NCI-H2171 (cell line): Measurements from ENCODE around the gene STX8.

Source experiments
- DNase-seq: peaks from one replicate; lab custom pipeline; 2025; lab: John Stamatoyannopoulos, UW

The STX8 gene

GRCh38 chr17:9298135-9298534, 277.5 kb downstream of the STX8 start:
- DNase-seq = no peak

GRCh38 chr17:9294661-9295210, 280.9 kb downstream of the STX8 start:
- no peak for DNase-seq

DNA sequence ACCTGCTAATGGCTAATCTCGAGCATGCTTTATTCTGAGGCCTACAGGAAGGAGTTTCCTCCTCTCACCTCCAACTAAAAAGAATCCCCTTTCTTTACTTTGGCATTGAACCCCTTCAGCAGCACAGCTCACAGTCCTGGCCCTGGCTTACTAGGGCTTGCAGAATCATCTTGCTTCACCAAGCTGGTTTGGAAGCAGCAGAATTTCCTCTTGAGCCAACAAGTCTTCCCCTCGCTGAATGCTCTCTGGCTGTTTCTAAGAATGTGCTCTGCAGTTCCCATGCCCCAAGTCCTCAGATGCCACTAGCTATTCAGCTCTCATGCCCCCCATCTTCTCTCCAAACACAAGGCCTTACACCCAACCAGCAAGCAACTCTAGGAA, 283.1 kb downstream of the STX8 start:
- no peak for DNase-seq

DNA sequence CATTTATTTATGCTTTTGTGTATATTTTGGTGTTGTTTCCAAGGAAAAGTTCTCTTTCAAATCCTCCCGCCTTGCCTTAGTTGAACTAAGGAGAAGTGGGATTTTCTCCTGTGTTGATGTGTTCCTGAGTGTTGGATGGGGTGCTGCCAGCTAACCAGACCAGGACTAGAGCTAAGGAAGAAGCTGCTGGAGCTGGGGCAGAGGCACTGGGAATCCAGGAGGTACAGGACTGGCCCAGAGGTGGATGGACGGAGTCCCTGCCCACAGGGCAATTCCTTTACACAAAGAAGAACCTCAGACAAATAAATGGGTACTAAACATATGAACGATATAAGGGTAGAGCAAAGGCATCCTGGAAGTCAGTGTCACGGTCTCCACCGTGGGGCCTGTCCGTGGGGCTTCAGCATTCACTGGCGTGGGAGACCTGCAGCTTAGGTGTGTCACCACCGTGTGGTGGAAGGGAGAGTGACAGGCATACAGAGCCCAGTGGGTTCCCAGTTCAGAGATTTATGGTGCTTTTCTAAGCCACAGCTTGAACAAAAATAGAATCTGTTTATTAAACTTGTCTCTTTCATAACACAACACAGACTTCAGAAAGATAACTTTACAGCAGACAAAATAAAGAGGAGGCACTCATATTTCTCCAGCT, 283.6 kb downstream of the STX8 start:
- DNase-seq = no peak

GRCh38 chr17:9290226-9290613, 285.4 kb downstream of the STX8 start:
- no peak for DNase-seq

DNA sequence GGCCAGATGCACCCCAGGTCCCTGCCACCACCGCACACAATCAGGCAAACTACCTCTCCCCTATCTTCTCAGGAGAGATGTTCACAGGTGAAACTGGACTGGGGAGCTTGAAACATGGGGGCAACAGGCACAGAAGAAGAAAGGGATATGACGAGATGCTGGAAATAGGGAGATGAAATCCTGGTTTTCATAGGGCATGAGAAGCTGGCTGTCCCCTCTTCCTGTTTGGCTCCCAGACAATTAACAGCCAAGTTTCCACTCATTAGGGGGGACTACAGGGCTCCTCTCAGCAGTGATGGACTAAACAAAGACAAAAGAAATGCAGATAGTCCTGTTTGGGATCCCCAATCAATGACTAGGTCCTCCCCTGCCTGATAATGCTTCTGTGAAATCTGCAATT, 288.3 kb downstream of the STX8 start:
- no peak for DNase-seq

GRCh38 chr17:9286434-9286833, 289.2 kb downstream of the STX8 start:
- DNase-seq = no peak

DNA sequence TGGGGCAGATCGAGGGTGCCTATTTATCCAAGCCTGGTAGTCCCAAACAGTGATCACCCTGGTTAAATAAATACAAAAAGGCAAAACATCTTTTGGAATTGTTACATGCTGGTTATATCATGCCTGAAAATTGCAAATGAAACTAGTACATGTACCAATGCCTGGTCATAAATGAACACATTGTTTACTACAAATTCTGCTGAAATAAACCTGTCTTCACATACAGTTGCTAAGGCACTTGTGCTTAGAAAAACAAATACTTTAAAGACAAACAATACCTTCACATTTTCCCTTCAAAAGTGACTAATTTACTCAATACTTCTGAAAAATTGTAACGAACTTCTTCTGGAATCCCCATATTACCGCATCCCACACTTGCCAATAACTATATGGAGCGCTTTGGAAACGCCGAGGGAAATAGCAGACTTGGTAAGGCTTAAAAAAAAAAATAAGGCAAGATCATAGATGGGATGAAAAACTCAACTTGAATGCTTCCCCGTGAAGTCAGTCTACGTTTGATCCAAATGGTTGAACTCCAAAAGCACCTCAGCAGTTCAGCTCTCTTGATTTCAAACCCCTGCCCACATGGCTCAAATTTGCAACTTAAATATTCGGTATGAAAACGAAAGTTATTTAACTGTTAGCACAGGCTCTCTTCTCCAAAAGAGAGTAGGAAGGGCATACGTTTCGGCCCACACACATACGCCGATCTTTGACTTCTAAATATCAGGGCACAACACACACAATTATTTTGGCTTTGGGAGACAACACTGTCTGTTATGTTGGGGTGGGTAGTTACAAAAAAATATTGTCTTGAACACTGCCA, 289.8 kb downstream of the STX8 start:
- no peak for DNase-seq

DNA sequence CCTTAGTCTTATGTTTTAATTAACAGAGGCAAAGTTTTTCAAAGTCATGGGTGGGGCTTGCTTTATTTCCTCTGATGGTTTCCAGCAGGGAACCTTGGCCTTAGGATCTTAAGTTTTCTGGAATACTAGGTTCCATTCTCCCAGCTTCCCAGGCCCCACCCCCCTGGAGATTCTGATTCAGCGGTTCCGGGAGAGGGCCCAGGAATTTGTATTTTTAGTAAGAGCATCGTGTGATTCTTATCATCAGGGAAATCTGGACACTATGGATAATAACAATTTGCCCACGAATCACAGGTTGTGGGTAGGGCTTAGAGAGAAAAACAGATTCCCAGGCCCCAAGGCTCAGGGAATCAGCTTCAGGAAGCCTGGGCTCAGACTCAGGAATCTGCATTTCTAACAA, 290.7 kb downstream of the STX8 start:
- DNase-seq = no peak

GRCh38 chr17:9283909-9284308, 291.7 kb downstream of the STX8 start:
- no peak for DNase-seq

DNA sequence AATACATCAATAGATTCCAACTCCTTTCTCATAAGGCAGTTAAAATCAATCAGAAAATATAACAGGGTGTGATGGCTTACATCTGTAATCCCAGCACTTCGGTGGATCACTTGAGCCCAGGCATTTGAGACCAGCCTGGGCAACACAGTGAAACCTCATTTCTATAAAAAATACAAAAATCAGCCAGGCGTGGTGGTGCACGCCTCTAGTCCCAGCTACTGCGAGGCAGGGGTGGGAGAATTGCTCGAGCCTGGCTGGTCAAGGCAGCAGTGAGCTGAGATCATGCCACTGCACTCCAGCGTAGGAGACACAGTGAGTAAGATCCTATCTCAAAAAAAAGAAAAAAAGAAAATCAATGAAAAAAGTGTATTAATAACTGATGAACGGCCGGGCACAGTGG, 295.7 kb downstream of the STX8 start:
- DNase-seq = no peak

- no peak for DNase-seq
These were observed 300.6 kb downstream of the STX8 start for GRCh38 chr17:9274973-9275372.

- DNase-seq = no peak
These were observed 301.9 kb downstream of the STX8 start for GRCh38 chr17:9273428-9274391.

GRCh38 chr17:9272501-9273200, 303.0 kb downstream of the STX8 start:
- DNase-seq = no peak

DNA sequence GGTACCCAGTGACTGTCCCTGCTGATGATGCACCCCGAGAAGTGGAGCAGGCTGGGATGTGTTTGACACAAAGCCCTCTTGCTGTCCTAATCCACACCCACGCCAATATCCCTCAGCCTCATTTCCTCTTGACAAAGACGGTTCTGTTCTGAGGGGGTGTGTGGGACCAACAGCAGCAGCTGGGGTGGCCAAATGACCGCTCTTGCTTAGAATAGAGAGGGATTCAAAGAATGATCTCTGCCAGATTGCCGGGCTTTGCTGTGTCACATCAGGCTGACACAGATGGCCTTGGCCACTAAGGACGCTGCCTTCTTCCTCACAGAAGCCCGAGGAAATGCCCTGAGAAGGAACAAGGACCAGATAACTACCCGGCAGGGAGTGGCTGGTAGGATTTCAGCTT, 303.6 kb downstream of the STX8 start:
- DNase-seq = no peak

- no peak for DNase-seq
These were observed 304.7 kb downstream of the STX8 start for GRCh38 chr17:9270921-9271320.

DNA sequence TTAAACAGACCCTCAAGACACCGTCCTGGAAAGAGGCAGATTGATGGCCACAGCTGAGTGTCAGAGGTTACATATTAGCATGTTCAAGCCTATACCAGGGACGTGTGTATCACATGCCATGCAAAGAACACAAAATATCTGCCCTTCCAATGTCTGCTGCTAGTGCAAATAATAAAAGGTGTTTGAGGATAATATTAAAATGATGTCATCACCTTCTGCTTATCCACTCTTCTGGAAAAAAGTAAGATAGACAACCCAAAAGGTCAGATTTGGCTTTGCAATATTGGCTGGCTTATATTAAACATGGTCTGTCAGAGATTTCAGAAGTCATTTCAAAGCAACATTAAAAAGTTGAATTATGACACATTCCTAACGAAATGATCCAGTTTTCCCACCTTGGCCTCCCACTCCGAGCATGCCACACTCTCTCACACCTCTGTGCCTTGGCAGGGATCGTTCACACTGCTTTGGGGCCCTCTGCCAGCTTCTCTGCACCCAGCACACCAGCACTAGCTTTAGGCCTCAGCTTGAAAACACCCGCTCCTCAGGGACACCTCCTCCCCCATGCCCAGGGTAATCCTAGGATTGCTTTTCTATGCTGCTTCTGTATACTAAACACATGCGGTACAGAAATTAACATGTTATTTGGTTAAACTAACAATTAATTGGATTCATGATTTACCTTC, 306.1 kb downstream of the STX8 start:
- no peak for DNase-seq

GRCh38 chr17:9268546-9268945, 307.1 kb downstream of the STX8 start:
- no peak for DNase-seq

DNA sequence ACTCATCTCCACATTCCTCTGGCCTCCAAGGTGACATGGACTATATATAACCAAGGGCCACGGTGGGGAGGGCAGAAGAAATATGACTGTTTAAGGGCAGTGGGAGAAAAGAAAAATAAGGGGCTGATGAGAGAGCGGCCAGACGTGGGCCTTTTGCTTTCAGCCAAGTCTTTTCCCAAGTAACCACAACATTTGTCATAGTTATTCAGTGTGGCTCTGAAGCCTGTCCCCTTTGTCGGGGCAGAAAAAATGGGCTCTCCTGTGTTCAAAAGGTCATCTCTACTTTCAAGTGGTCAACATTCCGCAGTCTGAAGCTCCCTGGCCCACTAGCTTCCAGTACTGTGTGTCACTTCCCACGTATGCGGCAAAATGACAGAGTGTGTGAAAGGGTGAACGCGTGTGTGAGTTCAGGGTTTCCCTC, 308.9 kb downstream of the STX8 start:
- DNase-seq = no peak

- no peak for DNase-seq
These were observed 309.5 kb downstream of the STX8 start for GRCh38 chr17:9266031-9266680.
